ENCODE results near the gene NPTX2. TPM values are rescaled to one million over a fixed set of nuclear protein-coding genes. Genes with fewer than 3 reads are reported as not detected.

NPTX2 gene
- total and polyA plus RNA-seq, 2 of the 8 experiments (the other 6 are each of a cell fraction or from before 2014, with no cell fraction given): 18.4 to 19.2 TPM

GRCh38 chr7:98669329-98670000, 52.4 kb downstream of the NPTX2 start:
- peaks cover 0 to 12% (median 6%) of the 10 kb centered on the region in 4 experiments; a peak in 6 of 7 replicates for H3K27me3 ChIP-seq (replicated peaks in 1 of 4; ENCODE audit: control insufficient read depth in 3 of 4, extremely low read depth in 1 of 4, insufficient read depth in 3 of 4, low read length in 3 of 4)
- no peak overlapping the region for H2BK20ac ChIP-seq (ENCODE audit: low read length)
- ChIA-PET CTCF (ENCODE audit: partially characterized antibody) (interaction anchor here (0.6 to 1.6 kb wide), 3 partner anchors 9 to 162 kb away, joined by 3 to 4 read pairs (median 3); partner anchors contain the start of gene NPTX2), POLR2A (ENCODE audit: partially characterized antibody) (interaction anchor here (0.6 kb wide), 1 partner anchor 10 kb away, joined by 3 read pairs; no protein-coding TSS in a partner anchor)
- no peaks in the 10 kb centered on the region for H3K4me1 ChIP-seq (replicated peaks in 1 of 4; ENCODE audit: control insufficient read depth in 3 of 4, insufficient read depth in 4 of 4, low read length in 3 of 4)
- H4K5ac ChIP-seq (ENCODE audit: insufficient read length, low read depth, low read length): no peak overlapping the region
- no peak overlapping the region for H3K23ac ChIP-seq (ENCODE audit: insufficient read length)
- no peak overlapping the region for H2BK15ac ChIP-seq (ENCODE audit: low read length)
- H3K23me2 ChIP-seq (ENCODE audit: low read depth, low read length): no peaks in the 10 kb centered on the region; the same call in 1 of the 2 replicates
- H2BK120ac ChIP-seq (replicated peaks; ENCODE audit: low read depth, low read length): no peak overlapping the region
- H2AK5ac ChIP-seq (ENCODE audit: low read depth, low read length): no peak overlapping the region
- no peak overlapping the region for H4K8ac ChIP-seq (ENCODE audit: extremely low read depth, insufficient read depth, low read length)
- H3K36me3 ChIP-seq (ENCODE audit: control insufficient read depth in 2 of 4, insufficient read depth in 4 of 4, low read length in 3 of 4): no peaks in the 10 kb centered on the region
- H4K20me1 ChIP-seq (replicated peaks in 1 of 2; ENCODE audit: control insufficient read depth in 1 of 2, insufficient read depth in 2 of 2, low read length in 2 of 2): peaks cover 0 to 1% of the 10 kb centered on the region in 2 experiments
- no peak overlapping the region for H3K14ac ChIP-seq (ENCODE audit: insufficient read length)
- no peak overlapping the region for H3K9ac ChIP-seq (replicated peaks in 1 of 4; ENCODE audit: extremely low read depth in 1 of 4, low read depth in 3 of 4, low read length in 3 of 4)
- no peak overlapping the region for H3K27ac ChIP-seq (ENCODE audit: low read depth, low read length)
- no peak overlapping the region for H2BK5ac ChIP-seq (ENCODE audit: low read depth, low read length)
- no peak overlapping the region for H4K91ac ChIP-seq (replicated peaks; ENCODE audit: insufficient read length, low read length)
- no peaks in the 10 kb centered on the region for H3K79me2 ChIP-seq (ENCODE audit: control insufficient read depth in 1 of 2, insufficient read depth in 2 of 2, low read length in 2 of 2)
- FAIRE-seq (no peak), DNase-seq (ENCODE audit: low read depth in 1 of 2, low spot score in 2 of 2) (no peak)
- H2AFZ ChIP-seq (ENCODE audit: low read length): no peak overlapping the region
- no peak overlapping the region for H3K4me2 ChIP-seq (ENCODE audit: insufficient read depth in 1 of 2, low read depth in 2 of 2, low read length in 2 of 2)
- H3K4me3 ChIP-seq (ENCODE audit: extremely low read depth in 1 of 4, insufficient read depth in 2 of 4, low read depth in 3 of 4, low read length in 4 of 4): no peak overlapping the region
- H3K18ac ChIP-seq (ENCODE audit: extremely low read depth, low read length): no peak overlapping the region
- no peak overlapping the region for H3K56ac ChIP-seq (replicated peaks; ENCODE audit: insufficient read length, low read depth, low read length)
- WGBS, 2 experiments (ENCODE audit: extremely low coverage in 1 of 2, insufficient coverage in 1 of 2, insufficient read length in 1 of 2, insufficient replicate concordance in 2 of 2, low coverage in 1 of 2, low lambda C conversion rate in 2 of 2, missing lambda C conversion rate in 1 of 2): 90% methylated on average over 8 of the region's 9 CpGs; no CpG with 5 or more reads in 1 of the 2 experiments
- no peak overlapping the region for H2BK12ac ChIP-seq (ENCODE audit: low read depth, low read length)
- H3K9me3 ChIP-seq (ENCODE audit: insufficient read depth in 2 of 2, low read depth in 1 of 2, low read length in 1 of 2): peaks cover 0 to 6% of the 10 kb centered on the region in 2 experiments; a peak in 1 of 4 replicates
- H3K4ac ChIP-seq (replicated peaks; ENCODE audit: insufficient read length, low read depth, low read length): no peak overlapping the region
- H3K79me1 ChIP-seq (ENCODE audit: low read depth, low read length): no peaks in the 10 kb centered on the region
- no peak for TF ChIP-seq SUZ12 (IDR thresholded peaks at IDR 0.05; ENCODE audit: low read length)
- TF ChIP-seq BCL11A (IDR thresholded peaks at IDR 0.05; ENCODE audit: low read depth in 2 of 2, low read length in 2 of 2): no peak
- TF ChIP-seq KDM4A (IDR thresholded peaks at IDR 0.05; ENCODE audit: low read depth, low read length, severe bottlenecking): no peak
- TF ChIP-seq EZH2 (IDR thresholded peaks at IDR 0.05; ENCODE audit: low read depth, low read length, severe bottlenecking): no peak
- no peak for TF ChIP-seq TAF7 (optimal IDR thresholded peaks at IDR 0.05; ENCODE audit: borderline replicate concordance, low read depth, low read length)
- TF ChIP-seq GABPA (IDR thresholded peaks at IDR 0.05; ENCODE audit: borderline replicate concordance, insufficient read depth, low read length): no peak
- TF ChIP-seq TAF1 (IDR thresholded peaks at IDR 0.05; ENCODE audit: low read depth, low read length): no peak
- no peak for TF ChIP-seq TCF12 (IDR thresholded peaks at IDR 0.05; ENCODE audit: low read depth, low read length)
- no peak for TF ChIP-seq SIRT6 (IDR thresholded peaks at IDR 0.05; ENCODE audit: low read length)
- no peak for TF ChIP-seq ASH2L (IDR thresholded peaks at IDR 0.05; ENCODE audit: low read length)
- TF ChIP-seq CBX5 (IDR thresholded peaks at IDR 0.05; ENCODE audit: low read depth, low read length): no peak
- TF ChIP-seq SP4 (IDR thresholded peaks at IDR 0.05; ENCODE audit: low read length): no peak
- TF ChIP-seq MAX (IDR thresholded peaks at IDR 0.05): no peak
- no peak for TF ChIP-seq CEBPB (IDR thresholded peaks at IDR 0.05; ENCODE audit: low read depth, low read length)
